Measurements from ENCODE around the gene AMN1. TPM values are rescaled to one million over a fixed set of nuclear protein-coding genes. Genes with fewer than 3 reads are reported as not detected.

Gene AMN1
- total and polyA plus RNA-seq, 2 of the 13 experiments (the other 11 are each of a cell fraction or from before 2014, with no cell fraction given): 7.5 to 26.5 TPM

- TF ChIP-seq SNAPC4 (CRISPR knock-in tag; IDR thresholded peaks at IDR 0.05) (no peak), FOXA1 (IDR thresholded peaks at IDR 0.05) (peak; percentile 93), FOXA1 (CRISPR knock-in tag; IDR thresholded peaks at IDR 0.05) (peak; percentile 81), ARHGAP35 (CRISPR knock-in tag; IDR thresholded peaks at IDR 0.05; ENCODE audit: borderline replicate concordance) (no peak), ISL2 (CRISPR knock-in tag; IDR thresholded peaks at IDR 0.05) (peak; percentile 91), RORA (CRISPR knock-in tag; IDR thresholded peaks at IDR 0.05) (0 out of 2 replicates have a peak, but pooled peaks have one; percentile 83), TCF7L2 (IDR thresholded peaks at IDR 0.05; ENCODE audit: low read depth, low read length) (no peak), NFE2L1 (CRISPR knock-in tag; IDR thresholded peaks at IDR 0.05; ENCODE audit: borderline replicate concordance) (no peak), IRF2 (CRISPR knock-in tag; IDR thresholded peaks at IDR 0.05) (peak; percentile 83), FOXM1 (CRISPR knock-in tag; IDR thresholded peaks at IDR 0.05) (no peak), CBX2 (IDR thresholded peaks at IDR 0.05; ENCODE audit: low read depth, low read length) (no peak), CBX2 (CRISPR knock-in tag; IDR thresholded peaks at IDR 0.05; ENCODE audit: low read depth) (no peak), ZSCAN25 (CRISPR knock-in tag; IDR thresholded peaks at IDR 0.05) (no peak), E2F5 (CRISPR knock-in tag; conservative IDR thresholded peaks at IDR 0.05) (no peak), SP5 (CRISPR knock-in tag; IDR thresholded peaks at IDR 0.05; ENCODE audit: borderline replicate concordance, low read depth) (peak; percentile 55; the same call in 1 of the 2 replicates), ZBTB46 (CRISPR knock-in tag; IDR thresholded peaks at IDR 0.05; ENCODE audit: borderline replicate concordance) (no peak), HNRNPH1 (optimal IDR thresholded peaks at IDR 0.05; ENCODE audit: low read depth, low read length) (no peak), ZMYM4 (CRISPR knock-in tag; IDR thresholded peaks at IDR 0.05) (peak; percentile 86), ZNF101 (CRISPR knock-in tag; IDR thresholded peaks at IDR 0.05; ENCODE audit: borderline replicate concordance, low read depth) (no peak), TOE1 (CRISPR knock-in tag; IDR thresholded peaks at IDR 0.05) (no peak), ZNF263 (CRISPR knock-in tag; IDR thresholded peaks at IDR 0.05) (no peak), HNRNPK (IDR thresholded peaks at IDR 0.05; ENCODE audit: low read depth, low read length, poor library complexity, severe bottlenecking) (no peak), ZFP37 (CRISPR knock-in tag; IDR thresholded peaks at IDR 0.05; ENCODE audit: borderline replicate concordance) (no peak), CENPX (CRISPR knock-in tag; IDR thresholded peaks at IDR 0.05) (no peak), MTF2 (CRISPR knock-in tag; IDR thresholded peaks at IDR 0.05; ENCODE audit: borderline replicate concordance) (no peak)
Observed at GRCh38 chr12:31773223-31773750, 44.5 kb upstream of the AMN1 start (continued).

Data from HepG2 (cell line).